ENCODE measurements around the gene CDH4.

- no peak for TF ChIP-seq CTCF (IDR thresholded peaks at IDR 0.05; ENCODE audit: insufficient read depth, low read length)
- TF ChIP-seq, protein P1, sequence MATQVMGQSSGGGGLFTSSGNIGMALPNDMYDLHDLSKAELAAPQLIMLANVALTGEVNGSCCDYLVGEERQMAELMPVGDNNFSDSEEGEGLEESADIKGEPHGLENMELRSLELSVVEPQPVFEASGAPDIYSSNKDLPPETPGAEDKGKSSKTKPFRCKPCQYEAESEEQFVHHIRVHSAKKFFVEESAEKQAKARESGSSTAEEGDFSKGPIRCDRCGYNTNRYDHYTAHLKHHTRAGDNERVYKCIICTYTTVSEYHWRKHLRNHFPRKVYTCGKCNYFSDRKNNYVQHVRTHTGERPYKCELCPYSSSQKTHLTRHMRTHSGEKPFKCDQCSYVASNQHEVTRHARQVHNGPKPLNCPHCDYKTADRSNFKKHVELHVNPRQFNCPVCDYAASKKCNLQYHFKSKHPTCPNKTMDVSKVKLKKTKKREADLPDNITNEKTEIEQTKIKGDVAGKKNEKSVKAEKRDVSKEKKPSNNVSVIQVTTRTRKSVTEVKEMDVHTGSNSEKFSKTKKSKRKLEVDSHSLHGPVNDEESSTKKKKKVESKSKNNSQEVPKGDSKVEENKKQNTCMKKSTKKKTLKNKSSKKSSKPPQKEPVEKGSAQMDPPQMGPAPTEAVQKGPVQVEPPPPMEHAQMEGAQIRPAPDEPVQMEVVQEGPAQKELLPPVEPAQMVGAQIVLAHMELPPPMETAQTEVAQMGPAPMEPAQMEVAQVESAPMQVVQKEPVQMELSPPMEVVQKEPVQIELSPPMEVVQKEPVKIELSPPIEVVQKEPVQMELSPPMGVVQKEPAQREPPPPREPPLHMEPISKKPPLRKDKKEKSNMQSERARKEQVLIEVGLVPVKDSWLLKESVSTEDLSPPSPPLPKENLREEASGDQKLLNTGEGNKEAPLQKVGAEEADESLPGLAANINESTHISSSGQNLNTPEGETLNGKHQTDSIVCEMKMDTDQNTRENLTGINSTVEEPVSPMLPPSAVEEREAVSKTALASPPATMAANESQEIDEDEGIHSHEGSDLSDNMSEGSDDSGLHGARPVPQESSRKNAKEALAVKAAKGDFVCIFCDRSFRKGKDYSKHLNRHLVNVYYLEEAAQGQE (IDR thresholded peaks at IDR 0.05; ENCODE audit: insufficient replicate concordance, low read depth), result no peak
Measured at GRCh38 chr20:61500791-61501321, 248.8 kb downstream of the CDH4 start.
